ENCODE results near the gene SEMA5A.

The SEMA5A gene

GRCh38 chr5:9045946-9046345, 499.9 kb downstream of the SEMA5A start:
- DNase-seq, result no peak

GRCh38 chr5:9042241-9042640, 503.6 kb downstream of the SEMA5A start:
- DNase-seq, result no peak

DNA sequence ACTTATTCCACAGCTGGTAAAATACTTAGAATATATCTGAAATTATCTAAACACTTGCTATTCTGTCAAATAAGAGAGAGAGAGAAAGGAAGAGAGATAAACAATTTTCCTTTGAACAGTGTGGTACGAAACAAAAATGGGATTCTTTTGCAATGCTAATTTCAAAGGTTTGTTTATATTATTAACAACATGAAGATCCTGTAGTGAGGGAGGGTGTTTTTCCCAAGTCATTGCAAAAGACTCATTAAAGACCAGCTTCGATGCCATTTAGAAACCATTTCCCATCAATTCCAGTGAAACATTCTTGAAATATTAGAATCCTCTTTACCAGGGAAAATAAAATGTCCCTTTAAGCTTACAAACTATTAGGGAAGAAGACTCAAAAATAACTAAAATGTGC, 505.4 kb downstream of the SEMA5A start:
- DNase-seq, result no peak

DNA sequence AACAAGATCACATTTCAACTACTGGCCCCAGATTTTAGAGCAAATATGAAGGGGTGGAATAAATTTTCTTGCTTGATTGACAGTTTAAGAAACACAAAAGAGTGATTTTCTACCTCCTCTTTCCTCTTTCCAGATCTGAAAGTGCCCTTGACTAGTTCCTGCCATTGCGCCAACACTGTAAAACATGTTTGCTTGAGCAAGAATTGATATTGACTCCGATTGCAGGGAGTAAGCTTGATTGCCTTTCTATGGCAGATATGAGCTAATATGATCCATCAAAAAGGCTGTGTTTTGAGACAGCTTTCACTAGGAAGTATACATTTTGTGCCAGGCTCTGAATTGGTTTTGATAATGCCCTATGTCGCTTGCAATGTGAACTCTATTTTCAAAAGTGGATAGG, 508.8 kb downstream of the SEMA5A start:
- no peak for DNase-seq

- DNase-seq, result no peak
Observed at GRCh38 chr5:9035346-9035745, 510.5 kb downstream of the SEMA5A start.

- DNase-seq, result no peak
Observed at GRCh38 chr5:9034649-9035048, 511.2 kb downstream of the SEMA5A start.

- DNase-seq, result no peak
Observed at GRCh38 chr5:9033524-9033923, 512.4 kb downstream of the SEMA5A start.

GRCh38 chr5:9025942-9026341, 519.9 kb downstream of the SEMA5A start:
- no peak for DNase-seq

- DNase-seq, result no peak
Observed at GRCh38 chr5:9020996-9021395, 524.9 kb downstream of the SEMA5A start.

GRCh38 chr5:9015937-9016270, 530.0 kb downstream of the SEMA5A start:
- no peak for DNase-seq

- no peak for DNase-seq
Observed at GRCh38 chr5:9015260-9015936, 530.5 kb downstream of the SEMA5A start.

GRCh38 chr5:9013147-9013546, 532.7 kb downstream of the SEMA5A start:
- DNase-seq, result no peak

DNA sequence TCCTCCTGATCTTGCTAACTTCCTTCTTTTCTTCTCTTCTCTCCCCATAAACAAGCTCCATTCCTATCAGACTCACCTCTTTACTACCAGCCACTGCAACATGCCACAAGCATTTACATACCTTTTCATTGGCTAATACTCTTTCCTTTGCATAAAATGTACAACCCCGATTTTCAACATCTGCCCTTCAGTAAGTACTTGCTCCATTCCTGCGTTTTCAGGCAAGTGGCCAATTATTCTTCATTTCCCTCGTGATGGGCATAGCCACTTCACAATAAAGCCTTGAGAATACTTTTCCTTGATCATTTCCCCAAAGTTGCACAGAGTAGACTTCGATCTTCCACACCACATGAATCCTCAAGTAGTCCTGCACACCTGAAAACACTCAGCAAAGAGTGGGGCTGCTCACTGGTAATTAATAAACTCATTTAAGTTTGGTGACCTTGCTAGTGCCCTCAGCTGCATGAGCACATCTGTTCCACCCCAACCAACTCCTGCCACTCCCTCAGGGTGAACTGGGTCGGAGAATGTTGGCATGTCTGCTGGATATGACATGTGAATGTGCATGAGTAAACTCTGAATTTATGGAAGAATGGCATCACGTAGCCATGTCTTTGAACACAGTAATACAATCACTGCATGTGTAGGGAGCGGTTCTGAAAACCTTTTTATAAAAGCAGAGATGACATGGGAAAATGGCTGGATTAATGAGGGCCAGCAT, 535.8 kb downstream of the SEMA5A start:
- no peak for DNase-seq

DNA sequence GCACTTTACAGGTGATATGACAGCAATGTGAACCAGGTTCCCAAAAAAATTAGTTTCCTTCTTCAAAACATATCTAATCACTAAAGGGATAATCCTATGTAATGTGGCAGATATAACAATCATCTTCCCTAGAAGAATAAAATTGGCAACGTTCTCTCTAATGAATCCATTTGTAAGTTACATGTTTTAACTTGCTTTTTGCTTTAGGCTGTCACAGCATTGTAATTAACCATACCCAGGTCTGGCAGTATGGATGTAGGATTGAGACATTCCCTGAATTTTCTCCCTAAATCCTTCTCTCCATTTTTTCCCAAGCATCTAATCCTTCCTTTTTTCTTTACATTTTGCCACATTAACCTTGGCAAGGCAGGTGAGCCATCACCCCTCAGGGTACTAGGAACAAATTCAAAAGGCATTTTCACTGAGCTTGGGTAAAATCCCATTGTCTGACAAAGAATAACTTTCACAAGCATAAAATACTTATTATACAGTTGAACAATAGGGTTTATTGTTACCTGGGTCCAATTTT, 548.3 kb downstream of the SEMA5A start:
- DNase-seq, result no peak

DNA sequence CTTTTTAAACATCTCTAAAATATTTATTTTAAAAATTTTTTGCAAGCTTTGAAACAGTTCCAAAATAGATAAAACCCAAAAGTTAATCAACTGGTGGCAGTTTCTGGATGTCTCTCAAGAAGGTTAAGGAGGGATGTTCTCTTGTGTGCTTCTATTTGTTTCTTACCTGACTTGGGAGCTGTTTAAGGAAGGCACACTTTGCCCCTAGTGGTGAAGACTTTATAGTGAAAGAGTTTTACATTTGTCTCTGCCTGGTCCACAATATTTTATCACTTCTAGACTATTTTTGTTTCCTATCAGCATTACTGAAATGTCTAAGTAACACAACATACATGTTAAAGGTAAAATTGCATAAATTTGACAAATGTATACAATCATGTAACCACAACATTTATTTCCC, 552.8 kb downstream of the SEMA5A start:
- no peak for DNase-seq
